ENCODE measurements around the gene CD302. TPM values are rescaled to one million over a fixed set of nuclear protein-coding genes. Genes with fewer than 3 reads are reported as not detected.
A peak's percentile ranks its signal among the peaks of the same experiment; 100 is the strongest.

The CD302 gene
- total RNA-seq, 1 experiment from 2014 or later: 3.3 TPM

- intact Hi-C loops (cut with micrococcal nuclease; ENCODE audit: unreplicated experiment): no loop called here
Observed at GRCh38 chr2:159755014-159755413, 43.0 kb downstream of the CD302 start.

GRCh38 chr2:159753797-159754196, 44.2 kb downstream of the CD302 start:
- DNase-seq (ENCODE audit: low read depth, low spot score): no peak
- POLR2A ChIA-PET: no interaction called here
- no peak for ATAC-seq
- intact Hi-C loops (cut with micrococcal nuclease; ENCODE audit: unreplicated experiment): no loop called here
- Histone ChIP-seq H3K4me3 (ENCODE audit: low read depth in 2 of 2, low read length in 2 of 2) (no peak overlapping the region), H3K9me3 (ENCODE audit: control insufficient read depth, insufficient read depth, low read depth, low read length) (no peaks in the 10 kb centered on the region), H3K27ac (ENCODE audit: low read length) (no peak overlapping the region), H3K36me3 (ENCODE audit: control insufficient read depth, insufficient read depth, low read length) (peaks cover 37% of the 10 kb centered on the region), H3K4me1 (ENCODE audit: control insufficient read depth, insufficient read depth, low read length) (peaks cover 10% of the 10 kb centered on the region), H3K27me3 (ENCODE audit: control insufficient read depth, insufficient read depth, low read length) (no peaks in the 10 kb centered on the region)
- CTCF ChIA-PET: no interaction called here
- no peak for TF ChIP-seq CTCF (IDR thresholded peaks at IDR 0.05)
- no peak for TF ChIP-seq TCF7L2 (IDR thresholded peaks at IDR 0.05; ENCODE audit: low read depth, low read length)
- no peak for TF ChIP-seq POLR2AphosphoS5 (IDR thresholded peaks at IDR 0.05; ENCODE audit: low read depth, low read length)
- TF ChIP-seq SIN3A (IDR thresholded peaks at IDR 0.05; ENCODE audit: borderline replicate concordance, insufficient read depth, low read depth, low read length): no peak
- no peak for TF ChIP-seq REST (IDR thresholded peaks at IDR 0.05; ENCODE audit: insufficient read depth in 1 of 2, low read depth in 2 of 2, low read length in 1 of 2)
- no TSS peak for BruUV-seq (replicated peaks)
- in situ Hi-C loops (cut with HindIII; ENCODE audit: low pct_unique_long_range_greater_than_20kb, low sequenced_read_pairs): no loop called here

More at GRCh38 chr2:159755014-159755413, 43.0 kb downstream of the CD302 start:
- Histone ChIP-seq H3K4me1 (ENCODE audit: control insufficient read depth, insufficient read depth, low read length) (peaks cover 10% of the 10 kb centered on the region), H3K4me3 (ENCODE audit: low read depth in 2 of 2, low read length in 2 of 2) (no peak overlapping the region), H3K36me3 (ENCODE audit: control insufficient read depth, insufficient read depth, low read length) (peaks cover 37% of the 10 kb centered on the region), H3K27me3 (ENCODE audit: control insufficient read depth, insufficient read depth, low read length) (no peaks in the 10 kb centered on the region), H3K27ac (ENCODE audit: low read length) (no peak overlapping the region), H3K9me3 (ENCODE audit: control insufficient read depth, insufficient read depth, low read depth, low read length) (no peaks in the 10 kb centered on the region)
- DNase-seq (ENCODE audit: low read depth, low spot score) (no peak), ATAC-seq (no peak)
- TF ChIP-seq CTCF (IDR thresholded peaks at IDR 0.05) (no peak), TCF7L2 (IDR thresholded peaks at IDR 0.05; ENCODE audit: low read depth, low read length) (no peak), POLR2AphosphoS5 (IDR thresholded peaks at IDR 0.05; ENCODE audit: low read depth, low read length) (no peak), REST (IDR thresholded peaks at IDR 0.05; ENCODE audit: insufficient read depth in 1 of 2, low read depth in 2 of 2, low read length in 1 of 2) (no peak), SIN3A (IDR thresholded peaks at IDR 0.05; ENCODE audit: borderline replicate concordance, insufficient read depth, low read depth, low read length) (no peak)
- TSS peak; percentile 12 for BruUV-seq (replicated peaks)
- in situ Hi-C loops (cut with HindIII; ENCODE audit: low pct_unique_long_range_greater_than_20kb, low sequenced_read_pairs): no loop called here
- CTCF ChIA-PET: no interaction called here
- POLR2A ChIA-PET: no interaction called here
